IPS-18c (cell line): ENCODE measurements around the gene TMEM168.

Experiments used
- H3K4me3 ChIP-seq: 2 replicates; pipeline ENCODE4 v1.7.0; 2013; ENCODE audit warnings: low read depth, mild to moderate bottlenecking, low read length, moderate library complexity; ENCODE audit not compliant: insufficient read depth
- H3K9me3 ChIP-seq: one replicate; pipeline ENCODE4 v1.6.1; 2013; ENCODE audit warnings: mild to moderate bottlenecking, low read length, moderate library complexity; ENCODE audit not compliant: control insufficient read depth, insufficient read depth

Gene TMEM168

DNA sequence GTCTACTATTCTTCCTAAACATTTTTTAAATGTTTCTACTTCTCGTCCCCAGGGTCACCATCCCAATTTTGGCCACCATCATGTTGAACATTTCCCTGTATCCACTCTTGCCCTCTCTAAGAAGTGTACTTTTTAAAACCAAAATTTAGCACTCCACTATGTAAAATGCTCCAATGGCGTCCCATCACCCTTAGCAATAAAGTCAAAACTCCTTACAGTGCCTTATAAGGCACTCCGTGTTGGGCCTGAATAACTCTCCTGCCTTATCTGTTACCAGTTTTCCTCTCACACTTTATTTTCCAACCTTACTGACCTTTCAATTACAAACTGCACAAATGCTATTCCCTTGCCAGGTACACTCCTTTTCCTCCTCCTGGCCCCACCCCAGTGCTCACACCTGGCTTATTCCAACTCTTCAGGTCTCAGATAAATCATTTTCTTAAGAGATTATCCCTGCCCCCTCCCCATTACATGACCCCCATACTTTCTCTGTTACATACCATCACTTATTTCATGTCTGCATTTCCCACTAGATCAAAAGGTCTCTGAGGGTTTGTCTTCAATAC lies 1.3 kb downstream of the TMEM168 start:
- H3K9me3 ChIP-seq: no peaks in the 10 kb centered on the region
- no peak overlapping the region for H3K4me3 ChIP-seq

GRCh38 chr7:112784603-112785002 lies 5.6 kb downstream of the TMEM168 start:
- H3K9me3 ChIP-seq: no peaks in the 10 kb centered on the region
- no peak overlapping the region for H3K4me3 ChIP-seq

GRCh38 chr7:112782498-112782897 lies 7.7 kb downstream of the TMEM168 start:
- H3K9me3 ChIP-seq: no peaks in the 10 kb centered on the region

DNA sequence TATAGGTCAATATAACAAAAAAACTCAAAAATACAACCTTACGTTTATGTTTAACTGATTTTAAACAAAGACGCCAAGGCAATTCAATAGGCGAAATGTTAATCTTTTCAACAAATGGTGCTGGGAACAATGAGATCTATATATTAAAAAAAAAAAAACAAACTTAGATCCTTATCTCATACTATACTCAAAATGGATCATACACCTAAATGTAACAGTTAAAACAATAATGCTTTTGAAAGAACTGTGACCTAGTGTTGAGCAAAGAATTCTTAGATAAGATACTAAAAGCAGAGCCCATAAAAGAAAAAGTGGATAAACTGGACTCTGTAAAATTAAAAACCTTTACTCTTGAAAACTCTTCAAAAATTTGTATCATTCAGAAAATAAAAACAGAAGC lies 8.6 kb downstream of the TMEM168 start:
- Histone ChIP-seq H3K4me3 (no peak overlapping the region), H3K9me3 (no peaks in the 10 kb centered on the region)

More at GRCh38 chr7:112782498-112782897, 7.7 kb downstream of the TMEM168 start:
- H3K4me3 ChIP-seq: no peak overlapping the region

DNA sequence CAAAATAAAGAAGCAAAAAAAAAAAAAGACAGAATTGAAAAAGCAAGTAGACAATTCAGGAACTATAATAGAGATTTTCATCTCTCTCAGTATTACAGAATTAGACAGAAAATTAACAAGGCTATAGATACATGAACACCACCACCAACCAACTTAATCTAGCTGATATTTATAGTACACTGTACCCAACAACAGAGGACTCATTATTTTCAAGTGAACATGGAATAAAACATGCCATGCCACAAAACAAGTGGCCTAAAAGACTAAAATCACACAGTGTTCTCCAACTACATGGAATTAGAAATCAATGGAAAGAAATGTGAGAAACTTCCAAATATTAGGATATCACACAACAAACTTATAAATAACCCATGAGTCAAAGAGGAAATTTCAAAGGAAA lies 9.1 kb downstream of the TMEM168 start:
- H3K9me3 ChIP-seq: no peaks in the 10 kb centered on the region
- no peak overlapping the region for H3K4me3 ChIP-seq

DNA sequence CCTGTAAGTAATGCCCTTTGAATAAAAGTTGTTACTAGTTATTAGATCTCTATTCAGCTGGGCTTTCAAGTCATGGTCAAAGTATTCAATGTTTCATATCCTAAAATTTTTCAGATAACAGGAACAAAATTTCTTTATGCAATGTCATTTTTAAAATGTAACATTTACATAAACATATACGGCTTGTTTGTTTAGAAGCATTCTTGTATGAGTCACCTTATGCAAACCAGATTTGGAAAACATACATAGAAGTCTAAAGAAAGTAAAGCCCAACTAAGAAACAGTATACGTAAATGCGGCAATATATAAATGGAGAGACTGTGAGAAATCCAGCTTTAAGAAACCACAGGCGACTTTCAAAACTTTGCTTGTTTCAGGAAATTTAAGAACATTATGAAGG lies 10.5 kb downstream of the TMEM168 start:
- no peaks in the 10 kb centered on the region for H3K9me3 ChIP-seq
- H3K4me3 ChIP-seq: no peak overlapping the region

- no peak overlapping the region for H3K4me3 ChIP-seq
- H3K9me3 ChIP-seq: no peaks in the 10 kb centered on the region
Observed at GRCh38 chr7:112777406-112777805, 12.8 kb downstream of the TMEM168 start.

DNA sequence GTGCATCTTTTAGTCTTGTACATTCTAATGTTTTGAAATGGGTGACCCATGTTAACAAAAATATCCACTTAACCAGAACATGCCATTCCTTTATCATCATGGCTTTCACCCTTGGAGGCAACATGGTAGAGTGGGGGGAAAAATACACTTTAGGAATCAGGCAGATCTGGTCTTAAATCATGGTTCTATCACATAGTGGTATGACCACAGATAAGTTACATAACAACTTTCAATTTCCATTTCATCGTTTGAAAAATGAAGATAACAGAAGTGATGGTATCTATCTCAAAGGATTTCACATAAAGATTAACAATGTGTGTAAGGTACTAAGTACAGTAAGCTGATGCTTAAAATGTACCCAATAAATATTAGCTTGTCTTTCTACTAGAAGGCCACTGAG lies 19.0 kb downstream of the TMEM168 start:
- Histone ChIP-seq H3K9me3 (no peaks in the 10 kb centered on the region), H3K4me3 (no peak overlapping the region)

GRCh38 chr7:112770051-112770450 lies 20.1 kb downstream of the TMEM168 start:
- H3K4me3 ChIP-seq: no peak overlapping the region

DNA sequence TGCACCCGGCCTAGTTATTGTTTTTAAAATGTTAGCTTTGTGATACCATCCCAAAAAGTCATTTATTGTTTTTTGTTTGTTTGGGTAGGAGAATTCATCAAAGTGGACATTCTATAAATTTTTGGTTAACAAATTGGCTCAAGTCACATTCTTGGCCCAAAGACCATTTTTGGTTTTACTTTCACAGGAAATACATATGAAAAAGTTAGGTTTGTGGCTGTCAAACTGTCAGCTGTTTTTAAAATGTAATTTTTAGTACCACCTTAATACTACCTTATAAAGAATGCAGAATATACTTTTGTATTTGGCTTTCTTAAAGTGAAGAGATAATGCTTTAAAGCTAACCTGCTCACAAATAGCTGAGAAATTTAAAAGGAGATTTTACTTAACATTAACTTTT lies 25.1 kb downstream of the TMEM168 start:
- no peaks in the 10 kb centered on the region for H3K9me3 ChIP-seq
- H3K4me3 ChIP-seq: no peak overlapping the region

More at GRCh38 chr7:112770051-112770450, 20.1 kb downstream of the TMEM168 start:
- H3K9me3 ChIP-seq: no peaks in the 10 kb centered on the region

GRCh38 chr7:112763996-112764395 lies 26.2 kb downstream of the TMEM168 start:
- no peaks in the 10 kb centered on the region for H3K9me3 ChIP-seq
- no peak overlapping the region for H3K4me3 ChIP-seq

- Histone ChIP-seq H3K9me3 (no peaks in the 10 kb centered on the region), H3K4me3 (no peak overlapping the region)
Observed at GRCh38 chr7:112763298-112763697, 26.9 kb downstream of the TMEM168 start.

DNA sequence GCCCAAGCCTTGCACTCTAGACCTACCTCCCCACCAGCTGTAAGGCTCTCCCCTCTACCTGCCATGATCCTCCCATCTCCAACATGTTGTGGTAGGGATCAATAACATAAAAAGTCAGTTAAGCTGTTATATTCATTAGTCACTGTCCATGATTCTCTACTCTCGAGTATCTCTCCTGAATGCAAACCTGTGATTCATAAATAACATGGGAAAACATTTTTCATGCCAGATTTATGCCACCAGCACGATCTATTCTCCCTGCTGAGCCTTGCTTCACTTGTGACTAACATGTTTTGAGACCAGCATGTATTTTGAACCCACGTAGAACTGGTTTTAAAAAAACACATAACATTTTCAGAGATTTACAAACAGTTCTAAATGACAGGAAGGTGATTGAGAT lies 30.3 kb downstream of the TMEM168 start:
- Histone ChIP-seq H3K4me3 (no peak overlapping the region), H3K9me3 (no peaks in the 10 kb centered on the region)

DNA sequence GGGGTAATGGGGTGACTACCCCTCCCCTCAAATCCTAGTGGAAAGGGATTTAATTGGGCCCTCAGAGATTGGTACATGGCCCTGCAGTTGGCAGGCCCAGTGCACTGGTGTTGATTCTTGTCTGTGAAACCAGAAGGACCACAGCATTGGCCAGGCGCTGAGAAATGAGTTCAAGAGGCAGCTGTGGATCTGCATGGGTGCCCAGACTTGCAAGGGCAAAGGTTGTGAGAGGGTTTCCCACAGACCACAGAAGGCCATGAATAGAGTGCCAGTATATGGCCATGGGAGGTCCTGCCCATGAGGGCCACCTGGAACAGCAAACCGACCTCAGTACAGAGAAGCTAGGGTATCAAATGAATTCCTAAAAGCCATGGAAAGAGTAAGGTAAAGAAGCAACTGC lies 32.9 kb downstream of the TMEM168 start:
- no peaks in the 10 kb centered on the region for H3K9me3 ChIP-seq
- H3K4me3 ChIP-seq: no peak overlapping the region

DNA sequence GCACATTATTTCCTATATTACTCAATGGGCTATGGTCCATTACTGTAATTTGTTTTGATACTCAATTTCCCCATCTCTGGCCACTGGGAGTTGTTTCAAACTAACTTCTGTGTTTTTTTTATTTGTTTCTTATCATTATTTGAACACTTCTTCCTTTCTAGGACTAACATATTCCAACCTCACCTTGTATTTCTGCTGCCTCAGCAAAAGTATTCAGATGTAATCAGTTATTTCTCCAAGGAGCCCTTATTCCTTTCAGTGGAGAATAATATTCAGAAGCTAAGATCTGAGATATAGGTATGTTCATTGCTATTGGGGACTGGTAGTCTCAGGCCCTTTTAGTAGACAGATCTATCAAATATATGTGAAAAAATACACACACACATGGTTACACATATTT lies 36.9 kb downstream of the TMEM168 start:
- H3K4me3 ChIP-seq: no peak overlapping the region

GRCh38 chr7:112752576-112752975 lies 37.6 kb downstream of the TMEM168 start:
- H3K9me3 ChIP-seq: no peaks in the 10 kb centered on the region
- H3K4me3 ChIP-seq: no peak overlapping the region

More for the DNA sequence above, 36.9 kb downstream of the TMEM168 start:
- no peaks in the 10 kb centered on the region for H3K9me3 ChIP-seq

GRCh38 chr7:112749775-112750174 lies 40.4 kb downstream of the TMEM168 start:
- Histone ChIP-seq H3K4me3 (no peak overlapping the region), H3K9me3 (no peaks in the 10 kb centered on the region)

DNA sequence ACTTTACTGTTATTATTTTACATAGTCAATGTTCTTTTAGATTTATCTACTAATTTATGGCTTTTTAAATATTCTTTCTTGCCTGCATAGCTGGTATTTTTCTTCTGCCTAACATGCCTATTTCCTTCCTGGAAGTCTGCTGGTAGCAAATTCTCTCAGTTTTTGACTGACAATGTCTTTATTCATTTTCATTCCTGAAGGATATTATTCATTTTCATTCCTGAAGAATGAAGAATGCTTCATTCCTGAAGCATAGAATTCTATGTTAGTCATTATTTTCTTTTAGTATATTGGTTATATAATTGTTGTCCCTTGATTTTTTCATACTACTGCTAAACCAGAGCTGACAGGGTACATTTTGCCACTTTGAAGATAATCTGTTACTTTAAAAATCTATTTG lies 41.8 kb downstream of the TMEM168 start:
- Histone ChIP-seq H3K4me3 (no peak overlapping the region), H3K9me3 (no peaks in the 10 kb centered on the region)

GRCh38 chr7:112745635-112746034 lies 44.6 kb downstream of the TMEM168 start:
- no peaks in the 10 kb centered on the region for H3K9me3 ChIP-seq

More at GRCh38 chr7:112745635-112746034, 44.6 kb downstream of the TMEM168 start:
- H3K4me3 ChIP-seq: no peak overlapping the region
